H1 (cell line): ENCODE results near the gene DCTD. TPM values are rescaled to one million over a fixed set of nuclear protein-coding genes. Genes with fewer than 3 reads are reported as not detected.

ENCODE experiments used
- CHD7 ChIP-seq: fragments of 300-600 bp; sonication (generic); IDR thresholded peaks from 2 replicates; pipeline ENCODE4 v1.7.1; 2012; ENCODE audit warnings: low read length, moderate library complexity, mild to moderate bottlenecking, inconsistent platforms; ENCODE audit not compliant: insufficient replicate concordance
- EP300 ChIP-seq, 2 experiments: IDR thresholded peaks; 1 replicate in 1 of 2; 2 replicates in 1 of 2; pipeline ENCODE4 v1.6.1; 2011 to 2012; ENCODE audit warnings: low read depth in 2 of 2, low read length in 2 of 2, mild to moderate bottlenecking in 2 of 2, borderline replicate concordance in 1 of 2, inconsistent platforms in 1 of 2, moderate library complexity in 1 of 2
- FOSL1 ChIP-seq: IDR thresholded peaks from 2 replicates; pipeline ENCODE4 v1.6.1; 2011; ENCODE audit warnings: mild to moderate bottlenecking, low read depth, low read length, moderate library complexity; ENCODE audit not compliant: insufficient read depth
- GABPA ChIP-seq: IDR thresholded peaks from 2 replicates; pipeline ENCODE4 v1.6.1; 2011; ENCODE audit warnings: mild to moderate bottlenecking, low read length, moderate library complexity, borderline replicate concordance; ENCODE audit not compliant: insufficient read depth
- POU5F1 ChIP-seq: IDR thresholded peaks from 2 replicates; pipeline ENCODE4 v1.6.1; 2011; ENCODE audit warnings: low read depth, mild to moderate bottlenecking, low read length, moderate library complexity
- RBBP5 ChIP-seq: IDR thresholded peaks from 2 replicates; pipeline ENCODE4 v1.7.1; 2012; ENCODE audit warnings: low read depth, mild to moderate bottlenecking, inconsistent platforms, low read length, moderate library complexity, borderline replicate concordance
- SP1 ChIP-seq: IDR thresholded peaks from 2 replicates; pipeline ENCODE4 v1.6.1; 2011; ENCODE audit warnings: low read depth, low read length
- TAF7 ChIP-seq: optimal IDR thresholded peaks from 2 replicates; pipeline ENCODE3; 2011; ENCODE audit warnings: low read depth, mild to moderate bottlenecking, inconsistent platforms, low read length, moderate library complexity, borderline replicate concordance
- polyA plus RNA-seq, 7 experiments: library from polyadenylated mRNA; depleted of rRNA in 3 of 7; stranded (reverse) in 5 of 7; unstranded in 2 of 7; fragments of >200 nt in 5 of 7; fragments of 200-250 nt in 2 of 7; gene quantifications; 1 replicate in 5 of 7; 2 replicates in 1 of 7; 4 replicates in 1 of 7; pipeline versions ENCODE4 v1.2.1 to v1.2.3, GENCODE V29; 2011 to 2013; ENCODE audit warnings: missing spikeins in 2 of 7, mixed read lengths in 2 of 7
- total RNA-seq: library from RNA; stranded (reverse); fragmentation: NEBNext Ultra II Directional; extraction: Animal tissue kit (Norgen Biotek cat#: 25700); gene quantifications from 2 replicates; pipeline ENCODE4 v1.2.1, GENCODE V29; 2021

DCTD gene
- total and polyA plus RNA-seq, 2 of the 8 experiments (the other 6 are each of a cell fraction or from before 2014, with no cell fraction given), result 60.2 to 69.5 TPM

DNA sequence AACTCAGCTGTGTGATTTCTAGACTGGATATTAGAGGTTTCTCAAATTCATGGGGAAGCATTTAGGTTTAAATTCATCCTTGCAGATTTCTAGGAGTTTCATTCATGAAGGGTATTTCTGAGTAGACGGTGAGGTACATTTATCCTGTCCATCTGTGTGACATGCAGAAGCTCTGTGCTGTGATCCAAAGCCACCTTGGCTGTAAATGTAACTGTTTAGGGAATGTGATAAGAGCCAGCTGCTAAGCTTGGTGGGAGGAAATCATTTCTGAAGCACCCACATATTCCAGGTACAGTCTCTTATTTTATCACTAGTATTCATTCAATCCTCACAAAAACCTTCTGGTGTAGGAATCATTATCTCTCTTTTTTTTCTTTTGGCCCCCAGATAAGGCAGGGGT lies 8.7 kb upstream of the DCTD start (continued):
- TF ChIP-seq CHD7 (no peak), RBBP5 (no peak), POU5F1 (no peak), FOSL1 (no peak), EP300 (IDR thresholded peaks at IDR 0.05; ENCODE audit: borderline replicate concordance in 1 of 2, low read depth in 2 of 2, low read length in 2 of 2) (no peak), TAF7 (no peak), GABPA (no peak), SP1 (no peak)
